G401.6 (cell line): ENCODE results near the gene DPP4.
A peak's percentile ranks its signal among the peaks of the same experiment; 100 is the strongest.
"Not testable (repeated sequence)": the region's sequence is repeated elsewhere in the genome, so short reads cannot be mapped to it uniquely, and the experiment has no call there.

Experiments used
- FAIRE-seq: peaks from 2 replicates; lab custom pipeline; 2012; peaks lifted over from hg19 to GRCh38; lab: Jason Lieb, UNC

Gene DPP4

DNA sequence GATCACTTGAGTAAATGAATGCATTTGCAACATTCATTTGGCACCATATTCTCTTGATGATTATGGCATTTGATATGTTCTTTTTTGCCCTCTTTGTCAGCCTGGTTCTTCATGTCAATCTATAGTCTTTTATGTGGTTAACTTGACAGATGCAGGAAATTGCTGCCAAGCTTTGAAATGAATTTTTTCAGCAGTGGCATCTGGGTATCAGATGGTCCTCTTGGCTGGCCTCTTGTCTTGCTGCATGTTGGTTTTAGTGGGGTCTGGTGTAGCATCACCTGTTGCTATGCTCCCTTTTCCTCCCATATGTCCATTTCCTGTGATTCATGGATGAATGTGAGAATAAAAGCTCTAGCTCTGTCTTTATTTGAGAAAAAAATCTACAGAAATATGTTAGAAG, 119.9 kb downstream of the DPP4 start:
- no peak for FAIRE-seq

DNA sequence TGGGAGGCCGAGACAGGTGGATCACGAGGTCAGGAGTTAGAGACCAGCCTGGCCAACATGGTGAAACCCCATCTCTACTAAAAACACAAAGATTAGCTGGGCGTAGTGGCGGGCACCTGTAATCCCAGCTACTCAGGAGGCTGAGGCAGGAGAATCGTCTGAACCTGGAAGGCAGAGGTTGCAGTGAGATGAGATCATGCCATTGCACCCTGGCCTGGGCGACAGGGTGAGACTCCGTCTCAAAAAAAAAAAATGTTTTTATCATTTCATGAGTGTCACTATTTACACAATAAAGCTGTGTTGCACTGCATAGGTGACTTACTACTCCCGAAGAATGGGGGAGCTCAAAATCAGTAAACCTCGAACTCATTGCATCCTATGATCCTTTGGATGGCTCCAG, 120.6 kb downstream of the DPP4 start:
- not testable (repeated sequence) for FAIRE-seq

DNA sequence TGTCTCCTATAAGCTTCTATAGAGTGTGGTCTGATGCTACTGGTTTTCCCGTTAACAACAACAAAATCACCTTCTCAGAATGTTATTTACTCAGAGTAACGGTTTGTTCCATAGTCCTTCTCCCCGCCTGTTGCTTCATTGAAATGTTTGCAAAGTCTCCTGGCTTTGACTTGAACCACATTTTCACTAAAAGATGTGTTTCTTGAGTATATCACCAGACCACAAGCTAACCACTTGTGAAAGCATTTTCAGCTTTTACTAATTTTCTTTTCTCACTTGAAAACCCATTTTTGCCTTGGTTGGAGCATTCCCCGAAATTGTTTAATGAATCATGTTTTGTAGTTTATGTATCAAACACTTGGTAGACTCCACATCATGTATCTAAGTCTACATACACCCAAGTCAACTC, 121.2 kb downstream of the DPP4 start:
- FAIRE-seq = no peak

DNA sequence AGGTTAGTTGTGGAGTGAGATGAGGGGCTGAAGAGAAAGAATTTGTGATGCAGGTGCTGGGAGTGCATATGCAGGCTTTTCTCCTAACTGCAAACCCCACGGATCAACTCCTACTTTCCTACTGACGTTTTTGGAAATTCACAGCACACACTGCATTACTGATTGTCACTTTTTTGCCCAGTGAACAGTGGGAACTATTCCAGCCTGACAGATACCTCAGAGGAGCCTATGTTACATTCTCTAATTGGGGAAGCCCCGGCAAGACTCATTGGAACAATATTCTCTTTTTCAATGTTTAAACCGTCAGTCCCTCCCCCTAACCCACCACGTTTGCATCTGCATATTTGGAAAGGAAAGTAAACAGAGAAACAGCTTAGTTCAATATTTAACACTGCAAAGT, 126.2 kb downstream of the DPP4 start:
- no peak for FAIRE-seq

DNA sequence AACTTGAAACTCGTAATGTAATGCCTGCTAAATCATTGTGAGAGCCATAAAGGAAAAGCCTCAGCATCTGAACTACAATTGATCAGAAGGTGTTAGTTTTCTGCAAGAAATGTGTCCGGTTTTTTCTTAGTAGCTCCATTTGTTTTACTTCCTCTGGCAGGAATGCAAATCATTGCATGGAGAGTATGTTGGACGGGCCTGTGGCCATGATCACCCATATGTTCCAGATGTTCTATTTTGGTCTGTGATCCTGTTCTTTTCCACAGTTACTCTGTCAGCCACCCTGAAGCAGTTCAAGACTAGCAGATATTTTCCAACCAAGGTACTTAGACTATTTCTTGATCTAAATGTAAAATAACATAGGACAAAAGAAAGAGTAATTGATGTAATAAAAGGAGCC, 126.6 kb downstream of the DPP4 start:
- FAIRE-seq = no peak

DNA sequence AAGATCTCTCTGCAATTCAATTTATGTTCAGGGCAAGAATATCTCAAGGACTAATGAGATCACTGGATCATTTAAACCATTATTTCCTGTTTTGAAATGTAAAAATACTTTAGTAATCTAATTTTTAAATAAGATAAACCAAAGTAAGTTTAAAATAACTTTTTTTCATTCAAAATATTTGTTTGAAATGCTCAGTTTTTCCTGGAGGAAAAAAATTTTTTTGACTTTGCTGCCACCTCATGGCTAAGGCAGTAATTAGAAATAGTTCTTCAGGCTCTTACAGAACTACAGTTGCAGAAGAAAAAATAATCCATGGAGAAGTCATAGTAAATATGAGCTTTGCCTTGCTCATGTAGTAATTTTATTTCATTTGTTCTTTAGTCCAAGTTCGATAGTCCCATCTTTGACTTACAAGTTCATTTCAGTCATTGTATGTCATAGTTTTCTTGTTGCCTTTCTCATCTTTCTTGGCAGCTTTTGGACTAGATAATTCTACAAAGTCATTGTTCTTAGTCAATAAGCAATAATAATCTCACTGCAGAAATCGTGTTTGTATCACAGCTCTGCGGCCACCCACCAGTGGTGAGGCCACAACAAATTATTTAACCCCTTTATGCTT, 127.4 kb downstream of the DPP4 start:
- peak; percentile 93 for FAIRE-seq

DNA sequence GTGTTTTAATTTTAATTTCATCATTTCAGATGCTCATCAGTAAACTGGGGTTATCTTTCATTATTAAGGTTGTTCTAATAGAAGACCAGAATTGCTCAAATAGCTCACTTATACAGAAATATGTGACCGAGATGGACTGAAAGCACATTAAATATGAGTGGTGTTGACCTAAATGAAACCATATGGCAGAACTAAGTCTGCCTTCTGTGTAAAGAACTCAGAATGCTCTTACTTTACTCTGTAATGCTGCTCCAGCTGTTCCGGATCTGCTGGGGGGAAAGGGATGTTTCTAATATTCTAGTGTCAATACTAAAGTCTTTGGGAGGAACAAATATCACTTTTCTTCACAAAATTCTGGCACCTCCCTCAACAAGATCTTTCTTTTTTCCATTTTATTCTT, 131.0 kb downstream of the DPP4 start:
- FAIRE-seq = no peak
